HG03342 (cell line): ENCODE data around the gene NAGS.
"Not testable (repeated sequence)": the region's sequence is repeated elsewhere in the genome, so short reads cannot be mapped to it uniquely, and the experiment has no call there.

ENCODE experiments used
- ATAC-seq: cut with Tn5 transposase; IDR thresholded peaks from one replicate; pipeline ENCODE4 v1.9.1; 2021; ENCODE audit warnings: mild to moderate bottlenecking, moderate library complexity; ENCODE audit not compliant: unreplicated experiment

NAGS gene, protein sequence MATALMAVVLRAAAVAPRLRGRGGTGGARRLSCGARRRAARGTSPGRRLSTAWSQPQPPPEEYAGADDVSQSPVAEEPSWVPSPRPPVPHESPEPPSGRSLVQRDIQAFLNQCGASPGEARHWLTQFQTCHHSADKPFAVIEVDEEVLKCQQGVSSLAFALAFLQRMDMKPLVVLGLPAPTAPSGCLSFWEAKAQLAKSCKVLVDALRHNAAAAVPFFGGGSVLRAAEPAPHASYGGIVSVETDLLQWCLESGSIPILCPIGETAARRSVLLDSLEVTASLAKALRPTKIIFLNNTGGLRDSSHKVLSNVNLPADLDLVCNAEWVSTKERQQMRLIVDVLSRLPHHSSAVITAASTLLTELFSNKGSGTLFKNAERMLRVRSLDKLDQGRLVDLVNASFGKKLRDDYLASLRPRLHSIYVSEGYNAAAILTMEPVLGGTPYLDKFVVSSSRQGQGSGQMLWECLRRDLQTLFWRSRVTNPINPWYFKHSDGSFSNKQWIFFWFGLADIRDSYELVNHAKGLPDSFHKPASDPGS

GRCh38 chr17:44004077-44004760, at the start of gene NAGS:
Gene NAGS, plus strand, starts transcription at chr17:44004622. Its CDS starts 42 bp downstream, at chr17:44004664.
- no peak for ATAC-seq

DNA sequence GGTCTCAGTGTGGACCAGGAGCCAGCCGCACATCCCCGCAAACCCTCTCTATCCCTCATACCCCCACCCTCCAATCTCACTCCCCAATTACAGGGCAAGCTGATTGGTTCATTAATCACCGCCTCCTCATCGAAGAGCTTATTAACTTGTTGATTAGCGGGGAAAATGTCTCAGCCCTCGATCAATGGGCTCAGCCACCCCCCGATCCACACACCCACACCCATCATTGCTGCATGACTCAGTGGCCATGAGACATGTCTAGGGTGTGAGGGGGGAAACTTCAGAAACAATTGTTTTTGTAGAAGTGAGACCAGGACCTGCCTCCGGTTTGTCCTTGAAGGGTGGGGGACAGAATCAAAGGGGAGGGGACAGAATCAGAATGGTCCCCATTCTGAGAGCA, 48.2 kb upstream of the NAGS start:
- ATAC-seq, result no peak

- no peak for ATAC-seq
Measured at GRCh38 chr17:43958748-43959352, 45.6 kb upstream of the NAGS start.

GRCh38 chr17:43961292-43961691, 43.1 kb upstream of the NAGS start:
- not testable (repeated sequence) for ATAC-seq

DNA sequence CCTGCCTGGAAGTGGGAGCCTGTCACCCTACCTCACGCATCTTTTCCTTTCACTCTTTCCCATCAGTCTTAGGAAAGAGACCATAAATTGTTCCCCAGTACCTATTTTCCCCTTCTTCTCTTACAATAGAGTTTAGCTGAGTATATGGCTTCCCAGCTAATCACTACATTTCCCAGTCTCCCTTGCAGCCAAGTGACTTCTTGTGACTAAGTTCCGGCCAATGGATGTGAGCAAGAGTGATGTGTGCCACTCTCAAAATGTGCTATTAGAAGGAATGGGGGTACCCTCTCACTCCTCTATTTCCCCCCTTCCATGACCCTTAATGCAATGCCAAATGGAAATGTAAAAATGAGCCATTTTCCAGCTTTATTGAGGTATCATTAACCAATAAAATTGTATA, 42.5 kb upstream of the NAGS start:
- ATAC-seq, result no peak

DNA sequence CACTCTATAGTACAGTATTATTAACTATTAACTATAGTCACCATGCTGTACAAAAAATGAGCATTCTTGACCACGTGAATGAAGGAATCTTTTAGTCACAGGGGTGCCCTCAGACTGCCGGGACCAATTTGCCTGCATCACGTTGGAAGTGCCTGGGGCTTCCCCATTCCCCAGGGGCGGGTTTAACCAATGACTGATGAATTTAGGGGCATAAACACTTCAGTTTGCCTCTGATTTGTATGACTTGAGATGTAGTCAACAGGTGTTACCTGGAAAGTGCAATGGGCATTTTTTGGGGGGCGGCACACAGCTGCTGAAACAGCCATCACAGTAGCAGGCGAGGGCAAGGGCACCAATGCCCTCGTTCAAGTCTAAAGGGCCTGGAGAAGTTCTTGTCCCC, 41.9 kb upstream of the NAGS start:
- no peak for ATAC-seq

- no peak for ATAC-seq
Measured at GRCh38 chr17:43966276-43966675, 38.1 kb upstream of the NAGS start.

GRCh38 chr17:43967251-43967875, 37.1 kb upstream of the NAGS start:
- no peak for ATAC-seq

GRCh38 chr17:43970366-43970765, 34.1 kb upstream of the NAGS start:
- no peak for ATAC-seq

DNA sequence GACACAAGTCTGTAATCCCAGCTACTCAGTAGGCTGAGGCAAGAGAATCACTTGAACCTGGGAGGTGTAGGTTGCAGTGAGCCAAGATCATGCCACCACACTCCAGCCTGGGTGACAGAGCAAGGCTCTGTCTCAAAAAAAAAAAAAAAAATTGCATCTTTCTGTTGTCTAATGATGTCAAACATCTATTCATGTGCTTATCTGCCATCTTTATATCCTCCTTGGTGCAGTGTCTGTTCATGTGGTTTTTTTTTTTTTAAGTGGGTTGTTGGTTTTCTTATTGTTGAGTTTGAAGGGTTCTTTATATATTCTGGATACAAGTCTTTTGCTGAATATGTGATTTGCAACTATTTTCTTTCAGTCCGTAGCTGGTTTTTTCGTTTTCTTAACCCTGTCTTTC, 33.0 kb upstream of the NAGS start:
- not testable (repeated sequence) for ATAC-seq

DNA sequence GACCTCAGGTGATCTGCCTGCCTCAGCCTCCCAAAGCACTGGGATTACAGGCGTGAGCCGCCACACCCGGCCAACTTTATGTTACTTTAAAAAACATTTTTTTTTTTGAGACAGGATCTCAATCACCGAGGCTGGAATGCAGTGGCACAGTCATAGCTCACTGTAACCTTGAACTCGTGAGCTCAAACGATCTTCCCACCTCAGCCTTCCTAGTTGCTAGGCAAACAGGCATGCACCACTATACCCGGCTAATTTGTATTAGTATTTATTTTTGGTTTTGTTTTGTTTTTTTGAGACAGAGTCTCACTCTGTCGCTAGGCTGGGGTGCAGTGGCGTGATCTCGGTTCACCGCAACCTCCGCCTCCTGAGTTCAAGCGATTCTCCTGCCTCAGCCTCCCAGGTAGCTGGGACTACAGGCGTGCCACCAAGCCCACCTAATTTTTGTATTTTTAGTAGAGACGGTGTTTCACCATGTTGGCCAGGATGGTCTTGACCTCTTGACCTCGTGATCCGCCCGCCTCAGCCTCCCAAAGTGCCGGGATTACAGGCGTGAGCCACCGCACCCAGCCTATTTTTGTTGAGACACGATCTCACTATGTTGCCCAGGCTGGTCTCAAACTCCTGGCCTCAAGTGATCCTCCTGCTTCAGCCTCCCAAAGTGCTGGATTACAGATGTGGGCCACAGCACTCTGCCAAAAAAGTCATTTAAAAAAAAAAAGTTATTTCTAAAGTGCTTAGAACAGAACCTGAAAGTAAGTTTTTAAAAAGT, 31.8 kb upstream of the NAGS start:
- not testable (repeated sequence) for ATAC-seq

GRCh38 chr17:43974382-43975266, 29.8 kb upstream of the NAGS start:
- ATAC-seq, result no peak

DNA sequence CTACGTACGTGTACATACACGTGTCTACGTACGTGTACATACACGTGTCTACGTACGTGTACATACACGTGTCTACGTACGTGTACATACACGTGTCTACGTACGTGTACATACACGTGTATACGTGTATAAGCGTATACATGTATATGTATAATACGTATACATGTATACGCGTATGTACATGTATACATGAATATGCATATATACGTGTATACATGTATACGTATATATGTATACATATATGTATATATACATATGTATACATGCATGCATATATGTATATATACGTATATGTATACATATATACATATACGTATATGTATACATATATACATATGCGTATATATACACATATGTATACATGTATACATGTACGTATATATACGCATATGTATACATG, 28.5 kb upstream of the NAGS start:
- no peak for ATAC-seq

DNA sequence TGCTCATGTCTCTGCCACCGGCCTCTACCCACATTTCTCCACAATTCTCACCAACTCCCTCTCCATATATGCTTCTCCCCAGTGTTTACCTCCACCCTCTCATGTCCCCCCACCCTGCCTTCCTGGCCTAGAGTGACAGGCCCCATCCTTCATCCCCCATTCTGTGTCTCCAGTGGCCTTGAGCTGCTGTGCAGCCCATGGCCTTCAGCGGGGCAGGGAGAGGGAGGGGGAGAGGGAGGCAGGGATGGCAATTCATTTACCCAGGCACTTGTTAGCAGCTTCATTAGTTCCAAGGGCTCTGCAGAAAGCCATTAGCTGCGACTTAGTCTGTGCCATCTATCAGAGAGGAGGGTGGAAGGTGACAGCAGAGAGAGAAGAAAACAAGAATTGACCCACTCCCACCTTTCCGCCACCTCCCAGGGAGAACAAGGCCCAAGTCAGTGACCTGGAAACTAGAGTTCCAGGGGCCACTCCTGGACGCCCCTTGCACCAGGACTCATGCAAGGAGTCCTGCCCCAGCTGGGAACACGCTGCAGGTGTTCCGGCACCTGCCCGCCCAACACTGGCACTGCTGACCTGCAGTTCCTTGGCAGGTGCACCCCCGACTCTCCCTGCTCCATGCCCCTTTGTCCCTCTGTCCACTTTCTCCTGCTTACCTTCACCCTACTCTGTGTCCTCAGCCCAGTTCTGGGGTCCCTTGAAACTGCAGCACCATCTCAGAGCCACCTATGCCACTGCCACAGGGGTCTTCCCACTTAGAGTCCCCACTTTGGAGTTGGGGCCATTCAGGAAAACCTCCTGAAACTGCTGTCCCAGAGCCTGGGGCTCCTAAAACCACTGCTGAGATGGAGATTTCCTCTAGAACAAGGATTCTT, 27.2 kb upstream of the NAGS start:
- no peak for ATAC-seq

DNA sequence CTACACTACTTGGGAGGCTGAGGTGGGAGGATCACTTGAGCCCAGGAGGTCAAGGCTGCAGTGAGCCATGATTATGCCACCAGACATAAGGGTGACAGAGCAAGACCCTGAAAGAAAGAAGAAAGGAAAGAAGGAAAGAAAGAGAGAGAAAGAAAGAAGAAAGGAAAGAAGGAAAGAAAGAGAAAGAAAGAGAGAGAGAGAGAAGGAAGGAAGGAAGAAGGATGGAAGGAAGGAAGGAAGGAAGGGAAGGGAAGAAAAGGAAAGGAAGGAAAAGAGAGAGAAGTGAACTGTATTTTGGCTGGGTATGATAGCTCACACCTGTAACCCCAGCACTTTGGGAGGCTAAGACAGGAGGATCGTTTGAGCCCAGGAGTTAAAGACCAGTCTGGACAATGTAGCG, 26.3 kb upstream of the NAGS start:
- no peak for ATAC-seq

- ATAC-seq, result no peak
Measured at GRCh38 chr17:43979011-43979410, 25.4 kb upstream of the NAGS start.

GRCh38 chr17:43979671-43980070, 24.8 kb upstream of the NAGS start:
- no peak for ATAC-seq

DNA sequence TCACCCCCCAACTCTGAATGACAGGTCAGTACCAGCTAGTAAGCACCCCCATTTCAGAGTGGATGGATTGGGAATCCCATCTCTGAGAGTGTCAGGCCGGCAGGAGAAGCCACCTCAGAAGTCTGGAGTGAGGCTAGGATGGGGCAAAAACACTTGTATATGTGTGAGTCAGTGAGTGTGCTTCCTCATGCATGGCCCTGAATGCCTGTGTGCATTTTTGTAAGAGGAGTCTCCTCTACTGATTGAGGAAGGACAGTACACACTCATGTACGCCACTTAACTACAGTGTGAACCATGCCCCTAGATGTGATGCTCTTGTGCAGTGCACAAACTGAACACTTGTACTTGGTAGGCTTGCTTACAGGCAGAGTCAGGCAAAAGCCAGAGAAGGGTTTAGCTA, 22.3 kb upstream of the NAGS start:
- ATAC-seq, result no peak

GRCh38 chr17:43983196-43983514, 21.3 kb upstream of the NAGS start:
- ATAC-seq, result no peak
